ENCODE data around the gene PTPRN2. TPM values are rescaled to one million over a fixed set of nuclear protein-coding genes. Genes with fewer than 3 reads are reported as not detected.

Gene PTPRN2
- total RNA-seq, 1 experiment from 2014 or later = not detected

DNA sequence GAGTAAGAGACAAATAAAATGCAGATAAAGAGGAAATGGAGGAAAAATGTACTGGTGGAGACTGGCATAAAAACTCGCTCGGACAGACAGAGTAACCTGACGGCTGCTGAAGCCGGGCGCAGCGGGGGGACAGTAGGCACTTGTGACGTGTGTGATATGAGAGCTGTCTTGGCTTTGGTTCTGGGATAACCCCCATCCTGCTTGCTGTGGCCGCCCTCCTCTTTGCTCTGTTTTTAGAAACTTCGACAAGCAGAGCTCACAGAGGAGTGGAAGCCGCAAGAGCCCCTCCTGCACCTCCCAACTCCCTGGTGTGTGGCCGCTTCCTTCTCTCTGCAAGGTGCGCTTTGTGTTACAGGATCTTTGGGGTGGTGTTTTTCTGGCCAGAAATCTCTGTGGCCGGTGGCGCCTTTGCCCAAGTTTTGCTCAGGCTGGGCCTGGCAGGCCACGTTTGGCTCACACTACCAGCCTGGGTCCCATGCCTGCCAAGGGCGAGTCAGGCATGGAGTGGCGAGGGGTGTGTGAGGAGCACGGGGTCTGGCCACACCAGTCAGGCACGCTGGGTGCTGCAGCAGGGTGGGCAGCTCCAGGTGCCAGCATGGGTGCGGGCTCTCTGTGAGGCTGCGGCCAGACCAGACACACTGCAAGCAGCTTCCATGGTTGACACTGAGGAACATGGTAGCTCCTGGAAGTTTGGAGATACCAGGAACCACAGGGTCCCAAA lies 982.8 kb downstream of the PTPRN2 start:
- ChIA-PET CTCF (no interaction called here), POLR2A (ENCODE audit: unreplicated experiment) (no interaction called here)
- no peaks in the 10 kb centered on the region for H3K79me2 ChIP-seq (ENCODE audit: low read depth)
- H3K27ac ChIP-seq = no peak overlapping the region
- no peaks in the 10 kb centered on the region for H3F3A ChIP-seq (ENCODE audit: insufficient read depth, low read depth)
- no peak overlapping the region for H3K4me2 ChIP-seq
- H3K27me3 ChIP-seq (ENCODE audit: insufficient read depth, low read depth) = peaks cover 98% of the 10 kb centered on the region
- H2AFZ ChIP-seq = no peak overlapping the region
- H3K4me3 ChIP-seq = no peak overlapping the region
- H3K9me2 ChIP-seq (ENCODE audit: insufficient read depth) = no peaks in the 10 kb centered on the region
- H3K36me3 ChIP-seq (ENCODE audit: low read depth) = no peaks in the 10 kb centered on the region
- intact Hi-C loops (cut with micrococcal nuclease; ENCODE audit: unreplicated experiment) = no loop called here
- no peaks in the 10 kb centered on the region for H4K20me1 ChIP-seq (ENCODE audit: insufficient read depth)
- no peak for TF ChIP-seq CTCF (conservative IDR thresholded peaks at IDR 0.05)
- TF ChIP-seq EZH2 (IDR thresholded peaks at IDR 0.05; ENCODE audit: low read depth) = no peak
- no TSS peak for BruUV-seq (replicated peaks)
- no peak for DNase-seq
- no peaks in the 10 kb centered on the region for H3K4me1 ChIP-seq (replicated peaks; ENCODE audit: insufficient read depth)
- no peaks in the 10 kb centered on the region for H3K9me3 ChIP-seq (ENCODE audit: insufficient read depth, low read depth)

- Histone ChIP-seq H3K9me3 (ENCODE audit: insufficient read depth, low read depth) (no peaks in the 10 kb centered on the region), H3K4me2 (no peak overlapping the region), H3K79me2 (ENCODE audit: low read depth) (no peaks in the 10 kb centered on the region), H3K27me3 (ENCODE audit: insufficient read depth, low read depth) (peaks cover 96% of the 10 kb centered on the region), H3K27ac (no peak overlapping the region), H3K9me2 (ENCODE audit: insufficient read depth) (no peaks in the 10 kb centered on the region), H3K36me3 (ENCODE audit: low read depth) (no peaks in the 10 kb centered on the region), H3K4me1 (replicated peaks; ENCODE audit: insufficient read depth) (no peaks in the 10 kb centered on the region), H3F3A (ENCODE audit: insufficient read depth, low read depth) (no peaks in the 10 kb centered on the region), H3K4me3 (no peak overlapping the region), H2AFZ (no peak overlapping the region), H4K20me1 (ENCODE audit: insufficient read depth) (no peaks in the 10 kb centered on the region)
- intact Hi-C loops (cut with micrococcal nuclease; ENCODE audit: unreplicated experiment) = no loop called here
- no TSS peak for BruUV-seq (replicated peaks)
- ChIA-PET CTCF (no interaction called here), POLR2A (ENCODE audit: unreplicated experiment) (no interaction called here)
- no peak for DNase-seq
- TF ChIP-seq EZH2 (IDR thresholded peaks at IDR 0.05; ENCODE audit: low read depth) = peak; percentile 48; the same call in 1 of the 2 replicates
- TF ChIP-seq CTCF (conservative IDR thresholded peaks at IDR 0.05) = no peak
These were observed 983.9 kb downstream of the PTPRN2 start for GRCh38 chr7:157603716-157604115.

GRCh38 chr7:157603005-157603404 lies 984.6 kb downstream of the PTPRN2 start:
- H3K9me2 ChIP-seq (ENCODE audit: insufficient read depth) = no peaks in the 10 kb centered on the region
- no peak for DNase-seq
- H4K20me1 ChIP-seq (ENCODE audit: insufficient read depth) = no peaks in the 10 kb centered on the region
- H3K4me2 ChIP-seq = no peak overlapping the region
- H3K27ac ChIP-seq = no peak overlapping the region
- peaks cover 96% of the 10 kb centered on the region for H3K27me3 ChIP-seq (ENCODE audit: insufficient read depth, low read depth)
- CTCF ChIA-PET = no interaction called here
- no peaks in the 10 kb centered on the region for H3K9me3 ChIP-seq (ENCODE audit: insufficient read depth, low read depth)
- no TSS peak for BruUV-seq (replicated peaks)
- H2AFZ ChIP-seq = no peak overlapping the region
- H3K4me1 ChIP-seq (replicated peaks; ENCODE audit: insufficient read depth) = no peaks in the 10 kb centered on the region
- H3K36me3 ChIP-seq (ENCODE audit: low read depth) = no peaks in the 10 kb centered on the region
- intact Hi-C loops (cut with micrococcal nuclease; ENCODE audit: unreplicated experiment) = no loop called here
- TF ChIP-seq EZH2 (IDR thresholded peaks at IDR 0.05; ENCODE audit: low read depth) = no peak
- TF ChIP-seq CTCF (conservative IDR thresholded peaks at IDR 0.05) = no peak
- H3F3A ChIP-seq (ENCODE audit: insufficient read depth, low read depth) = no peaks in the 10 kb centered on the region
- no peak overlapping the region for H3K4me3 ChIP-seq
- H3K79me2 ChIP-seq (ENCODE audit: low read depth) = no peaks in the 10 kb centered on the region
- POLR2A ChIA-PET (ENCODE audit: unreplicated experiment) = no interaction called here

All from PC-9 (cell line).